ENCODE data around the gene PTPRA.

The PTPRA gene

GRCh38 chr20:3088031-3088430 lies 214.8 kb downstream of the PTPRA start:
- no peak for TF ChIP-seq CTCF (IDR thresholded peaks at IDR 0.05; ENCODE audit: low read depth, low read length)

More at GRCh38 chr20:3088031-3088430, 214.8 kb downstream of the PTPRA start:
- no peak for DNase-seq (ENCODE audit: extremely low read depth, low read depth)
